Left ventricle myocardium superior (tissue), 1 donor: Measurements from ENCODE around the gene GPATCH1. TPM values are rescaled to one million over a fixed set of nuclear protein-coding genes. Genes with fewer than 3 reads are reported as not detected.
"Not testable (repeated sequence)": the region's sequence is repeated elsewhere in the genome, so short reads cannot be mapped to it uniquely, and the experiment has no call there.

Source experiments
- ATAC-seq: fragments of 200-7000 bp; cut with Tn5 transposase; one replicate; pipeline ENCODE4 v1.9.1; 2020; ENCODE audit warnings: mild to moderate bottlenecking, moderate library complexity
- DNase-seq: peaks from one replicate; pipeline ENCODE4 v3.0.0-alpha.2; 2020
- intact Hi-C: fragments of 100-400 bp; cut with micrococcal nuclease; formaldehyde crosslinking; loops from one replicate; pipeline ENCODE4 v1.11.0; 2022
- total RNA-seq: library from RNA; stranded (reverse); fragmentation: NEBNext Ultra II Directional; extraction: Animal tissue kit (Norgen Biotek cat#: 25700); gene quantifications from one replicate; pipeline ENCODE4 v1.2.1, GENCODE V29; 2021
- donor health status: DM: no; HTN: yes; CAD: no; lungs with severe emphysema.

The GPATCH1 gene
- total RNA-seq, 1 donor from 2014 or later: 5.4 TPM

DNA sequence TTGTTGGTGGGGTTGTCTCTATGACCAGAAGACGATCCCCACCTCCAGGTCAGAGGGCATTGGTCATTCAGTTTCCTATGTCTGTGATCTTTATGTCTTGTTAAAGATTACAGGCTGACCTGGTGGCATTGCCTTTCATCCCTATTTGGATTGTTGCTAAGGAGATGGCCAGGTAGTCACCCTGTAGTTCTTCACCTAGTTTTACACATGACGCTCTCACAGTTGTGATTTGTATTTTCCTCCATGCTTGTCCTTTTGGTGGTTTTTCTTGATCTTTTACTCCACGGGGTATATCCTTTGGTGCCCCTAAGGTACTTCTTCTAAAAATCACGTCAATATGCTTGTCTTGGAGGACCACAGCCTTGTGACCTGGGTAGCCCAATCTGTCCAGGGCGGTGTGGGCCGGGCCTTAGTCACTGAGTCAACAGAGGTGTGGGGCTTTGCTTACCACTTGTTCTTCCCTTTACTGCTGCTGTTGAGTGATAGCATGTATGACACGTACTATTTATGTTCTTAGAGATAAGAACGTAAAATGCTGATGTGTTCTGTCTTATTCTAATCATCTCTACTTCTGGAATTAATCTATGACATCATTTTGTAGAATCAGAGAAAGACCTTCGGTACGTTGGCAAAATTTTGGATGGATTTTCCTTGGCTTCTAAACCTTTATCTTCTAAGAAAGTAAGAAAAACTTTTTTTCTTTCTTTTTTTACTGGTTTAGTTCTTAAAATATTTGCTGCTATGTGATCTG, 20.1 kb downstream of the GPATCH1 start:
- ATAC-seq (no peak), DNase-seq (no peak)
- intact Hi-C loops: no loop called here

DNA sequence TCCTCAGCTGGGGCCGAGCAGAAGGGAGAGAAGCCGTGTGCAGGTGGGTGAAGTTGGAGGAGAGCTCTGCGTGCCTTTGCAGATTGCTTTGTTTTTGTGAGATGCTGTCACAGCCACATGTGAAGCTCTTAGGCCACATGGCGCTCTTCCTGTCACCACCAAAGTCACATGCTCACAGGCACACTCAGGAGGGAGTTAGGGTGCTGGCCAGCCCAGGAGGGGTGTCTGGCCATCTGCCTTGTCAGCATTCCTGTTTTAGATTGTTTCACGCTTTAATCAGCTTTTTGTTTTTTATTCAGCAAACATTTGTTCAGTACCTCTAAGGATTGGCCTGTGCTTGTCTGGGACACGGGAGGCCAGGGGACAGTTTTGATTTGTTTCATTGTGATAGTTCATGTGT, 21.9 kb downstream of the GPATCH1 start:
- intact Hi-C loops: no loop called here
- DNase-seq (no peak), ATAC-seq (no peak)

DNA sequence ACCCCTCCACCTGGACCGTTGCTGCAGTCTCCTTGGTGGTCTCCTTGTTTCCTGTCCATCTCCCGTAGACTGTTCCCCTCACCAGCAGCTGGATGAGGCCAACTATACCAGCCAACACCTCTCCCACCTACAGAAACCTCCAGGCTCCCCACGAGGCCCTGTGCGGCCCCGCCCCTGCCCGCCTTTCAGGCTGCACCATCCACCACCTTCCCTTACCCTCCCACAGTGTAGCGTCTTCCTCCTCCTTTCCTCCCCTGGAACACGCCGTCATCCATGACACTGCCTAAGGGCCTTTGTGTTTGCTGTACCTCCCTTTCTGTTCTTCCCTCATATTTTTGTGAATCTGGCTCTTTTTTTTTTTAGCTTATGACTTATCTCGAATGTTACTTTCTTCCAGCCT, 27.2 kb downstream of the GPATCH1 start:
- no peak for ATAC-seq
- intact Hi-C loops: no loop called here

DNA sequence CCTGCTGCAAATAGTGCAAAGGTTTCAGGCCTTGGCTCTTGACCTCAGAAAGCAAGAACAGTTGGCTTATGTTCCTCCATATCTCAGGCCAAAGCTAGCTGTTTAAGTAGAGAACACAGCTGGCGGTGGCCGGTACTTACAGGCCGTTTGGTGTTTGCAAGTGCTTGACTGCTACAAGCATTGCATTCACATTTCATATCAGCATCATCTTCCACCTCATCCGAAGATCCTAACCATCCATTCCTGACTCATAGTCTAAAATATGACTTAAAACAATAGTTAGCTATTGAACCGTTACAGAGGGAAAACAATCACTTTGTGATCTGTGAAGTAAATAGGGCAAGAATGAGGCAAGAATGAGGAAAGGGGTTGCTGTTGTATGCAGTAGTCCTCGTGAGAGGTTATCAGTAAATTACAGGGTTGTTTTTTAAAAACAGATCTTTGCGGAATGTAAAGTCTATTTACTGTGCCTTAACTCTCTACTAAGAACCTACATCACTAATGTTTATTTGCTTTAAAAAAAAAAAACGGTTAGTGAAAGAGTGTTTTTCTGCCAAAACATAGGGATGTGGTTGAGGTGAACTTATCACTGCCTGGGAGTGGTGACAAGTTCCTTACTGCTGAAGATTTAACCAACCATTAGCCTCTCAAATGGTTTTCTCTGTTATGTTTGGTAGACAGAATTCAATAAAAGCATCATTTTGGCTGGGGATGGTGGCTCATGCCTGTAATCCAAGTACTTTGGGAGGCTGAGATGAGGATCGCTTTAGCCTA, 29.3 kb downstream of the GPATCH1 start:
- no peak for ATAC-seq
- no peak for DNase-seq
- intact Hi-C loops: no loop called here

More for the DNA sequence above, 27.2 kb downstream of the GPATCH1 start:
- DNase-seq: no peak

DNA sequence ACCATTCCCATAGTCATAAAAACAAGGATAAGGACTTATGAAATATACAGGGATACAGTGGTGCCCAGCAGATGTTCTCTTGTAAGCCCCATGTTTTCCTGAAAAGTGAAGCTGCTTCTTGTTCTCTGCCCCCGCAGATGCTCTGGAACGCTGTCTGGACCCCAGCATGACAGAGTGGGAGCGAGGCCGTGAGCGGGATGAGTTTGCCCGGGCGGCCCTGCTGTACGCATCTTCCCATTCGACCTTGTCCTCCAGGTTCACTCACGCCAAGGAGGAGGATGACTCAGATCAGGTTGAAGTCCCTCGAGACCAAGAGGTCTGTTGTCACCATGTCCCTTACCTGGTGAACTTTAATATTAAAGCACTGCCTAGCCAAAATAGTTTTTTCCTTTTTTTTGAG, 30.6 kb downstream of the GPATCH1 start:
- ATAC-seq: no peak

DNA sequence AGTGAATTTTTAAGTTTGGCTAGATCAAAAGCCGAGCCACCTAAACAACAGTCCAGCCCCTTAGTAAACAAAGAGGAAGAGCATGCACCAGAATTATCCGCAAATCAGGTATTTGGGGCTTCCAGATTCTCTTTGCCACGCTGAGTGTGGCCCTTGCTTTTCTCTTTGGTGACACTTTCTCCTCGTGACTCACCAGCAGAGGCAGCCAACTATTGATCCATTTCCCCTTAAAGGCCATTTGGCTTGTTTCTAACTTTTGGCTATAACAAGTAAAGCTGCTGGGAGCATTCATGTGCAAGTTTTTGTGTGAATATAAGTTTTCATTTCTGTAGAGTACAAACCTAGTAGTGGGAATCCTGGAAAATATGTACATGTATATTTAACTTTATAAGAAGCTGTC, 33.3 kb downstream of the GPATCH1 start:
- intact Hi-C loops: no loop called here

More for the DNA sequence above, 30.6 kb downstream of the GPATCH1 start:
- no peak for DNase-seq
- intact Hi-C loops: no loop called here

DNA sequence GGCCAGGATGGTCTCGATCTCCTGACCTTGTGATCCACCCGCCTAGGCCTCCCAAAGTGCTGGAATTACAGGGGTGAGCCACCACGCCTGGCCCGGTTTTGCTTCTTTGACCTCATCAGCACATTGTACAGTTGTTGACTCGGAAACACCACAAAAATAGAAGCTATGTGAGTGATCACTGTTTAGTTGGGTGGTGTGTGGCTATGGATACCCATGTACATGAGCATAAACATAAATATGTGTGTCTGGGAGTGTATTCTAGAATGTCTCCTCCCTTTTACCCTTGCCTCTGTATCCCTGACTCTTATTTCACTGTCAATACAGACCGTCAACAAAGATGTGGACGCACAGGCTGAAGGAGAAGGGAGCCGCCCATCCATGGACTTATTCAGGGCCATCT, 36.5 kb downstream of the GPATCH1 start:
- DNase-seq (no peak), ATAC-seq (no peak)
- intact Hi-C loops: no loop called here

More for the DNA sequence above, 33.3 kb downstream of the GPATCH1 start:
- no peak for ATAC-seq
- no peak for DNase-seq

DNA sequence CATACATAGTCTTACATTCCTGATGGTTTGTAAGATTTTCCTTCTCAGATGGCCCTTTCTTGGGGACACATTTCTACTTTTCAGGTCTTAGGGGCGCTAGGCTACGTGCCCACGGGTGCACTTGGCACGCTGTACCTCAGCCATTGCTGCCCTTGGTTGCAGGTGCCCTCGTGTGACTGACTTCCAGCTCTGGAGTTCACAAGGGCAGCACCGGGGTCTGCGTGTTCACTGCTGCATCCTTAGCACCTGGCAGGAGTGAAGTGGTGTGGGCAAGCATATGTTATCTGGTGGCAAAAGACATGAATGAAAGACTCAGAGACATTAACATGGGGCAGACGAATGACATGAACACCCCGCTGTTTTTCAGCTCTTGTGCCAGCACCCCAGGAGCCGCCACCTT, 37.7 kb downstream of the GPATCH1 start:
- intact Hi-C loops: no loop called here
- ATAC-seq: no peak
- no peak for DNase-seq

DNA sequence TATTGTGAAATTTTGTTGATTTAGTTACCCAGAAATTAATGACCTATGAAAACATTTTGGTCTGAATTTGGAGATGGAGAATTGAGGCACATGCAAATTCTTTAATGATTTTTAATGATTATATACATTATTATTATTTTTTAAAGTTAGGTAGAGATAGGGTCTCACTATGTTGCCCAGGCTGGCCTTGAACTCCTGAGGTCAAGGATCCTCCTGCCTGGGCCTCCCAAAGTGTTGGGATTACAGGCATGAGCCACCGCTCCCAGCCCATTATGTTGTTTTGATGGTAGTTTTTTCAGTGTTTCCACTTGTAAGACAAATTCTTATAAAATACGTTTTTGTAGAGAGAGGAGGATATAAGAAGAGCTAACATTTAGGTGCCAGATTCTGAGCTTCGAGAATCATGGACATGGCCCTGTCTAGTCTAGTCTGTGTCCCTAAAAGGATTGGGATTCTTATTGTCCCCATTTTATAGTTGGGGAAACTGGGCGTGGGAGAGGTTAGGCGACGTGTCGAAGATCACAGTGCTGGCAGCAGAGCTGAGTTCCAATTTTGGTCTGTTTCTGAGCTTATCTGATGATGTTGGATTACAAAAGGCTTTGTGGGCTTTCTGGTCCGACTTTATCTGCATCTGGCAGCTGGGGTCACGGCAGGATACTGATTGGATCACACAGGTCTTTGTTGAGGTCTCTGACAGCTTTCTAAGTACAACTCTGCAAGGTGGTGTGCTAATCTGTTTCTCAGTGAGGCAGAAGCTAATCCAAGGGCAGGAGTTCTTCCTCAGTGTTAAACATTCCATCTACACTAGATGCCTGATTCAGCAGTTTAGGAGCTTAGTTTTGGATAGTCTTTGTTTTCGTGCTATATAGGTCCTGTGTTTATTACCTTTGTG, 43.5 kb downstream of the GPATCH1 start:
- DNase-seq (no peak), ATAC-seq (no peak)
- intact Hi-C loops: no loop called here

DNA sequence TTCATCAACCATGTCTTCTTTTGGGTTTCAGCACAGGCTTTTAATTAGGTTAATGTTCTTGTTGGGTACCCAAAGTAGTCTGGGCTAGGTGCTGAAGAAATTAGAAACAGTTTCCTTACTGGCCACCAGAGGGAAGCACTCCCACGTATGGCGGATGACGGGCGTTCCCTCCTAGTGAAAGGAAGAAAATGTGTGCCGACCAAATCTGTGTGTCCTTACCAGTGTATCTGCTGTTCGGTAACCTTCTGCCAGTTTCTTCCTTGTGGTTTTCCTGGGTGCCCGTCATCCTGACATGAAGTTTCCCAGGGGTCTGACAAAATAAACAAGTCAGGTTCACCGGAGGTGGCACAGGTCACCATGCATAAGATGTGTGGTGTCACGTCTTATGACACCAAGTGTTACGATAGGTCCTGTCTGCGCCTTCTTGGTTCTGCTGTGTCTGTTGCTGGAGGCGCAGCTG, 45.0 kb downstream of the GPATCH1 start:
- intact Hi-C loops: no loop called here
- peak; percentile 87 for ATAC-seq
- peak; percentile 38 for DNase-seq

DNA sequence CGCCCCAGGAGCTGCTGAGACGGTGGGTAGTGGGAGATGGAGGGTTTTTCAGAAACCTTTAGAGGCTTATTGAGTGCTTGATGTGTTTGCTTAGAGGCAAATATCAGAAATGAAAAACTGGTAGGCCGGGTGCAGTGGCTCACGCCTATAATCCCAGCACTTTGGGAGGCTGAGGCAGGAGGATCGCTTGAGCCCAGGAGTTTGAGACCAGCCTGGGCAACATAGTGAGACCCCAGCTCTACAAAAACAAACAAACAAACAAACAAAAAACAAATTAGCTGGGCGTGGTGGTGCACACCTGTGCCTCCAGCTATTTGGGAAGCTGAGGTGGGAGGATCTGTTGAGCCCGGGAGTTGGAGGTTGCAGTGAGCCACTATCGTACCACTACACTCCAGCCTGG, 45.7 kb downstream of the GPATCH1 start:
- ATAC-seq, intact Hi-C loops, DNase-seq: not testable (repeated sequence)

DNA sequence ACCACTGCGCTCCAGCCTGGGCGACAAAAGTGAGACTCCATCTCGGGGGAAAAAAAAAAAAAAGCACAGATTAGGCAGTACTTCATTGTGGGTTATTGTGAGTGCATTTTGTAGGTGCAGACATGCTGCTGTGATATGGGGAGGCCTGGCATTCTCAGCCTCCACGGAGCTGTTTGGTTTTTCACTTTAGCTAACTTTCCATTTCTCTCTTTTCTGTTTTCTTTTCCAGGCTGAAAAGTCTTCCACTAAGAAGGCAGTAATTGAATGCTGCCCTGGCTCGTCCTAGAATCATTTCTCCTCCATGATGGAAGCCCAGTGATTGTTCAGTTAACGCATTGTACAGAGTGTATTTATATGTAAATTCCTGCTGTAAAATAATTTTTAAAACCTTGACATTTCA, 48.9 kb downstream of the GPATCH1 start:
- no peak for ATAC-seq
- intact Hi-C loops: no loop called here

DNA sequence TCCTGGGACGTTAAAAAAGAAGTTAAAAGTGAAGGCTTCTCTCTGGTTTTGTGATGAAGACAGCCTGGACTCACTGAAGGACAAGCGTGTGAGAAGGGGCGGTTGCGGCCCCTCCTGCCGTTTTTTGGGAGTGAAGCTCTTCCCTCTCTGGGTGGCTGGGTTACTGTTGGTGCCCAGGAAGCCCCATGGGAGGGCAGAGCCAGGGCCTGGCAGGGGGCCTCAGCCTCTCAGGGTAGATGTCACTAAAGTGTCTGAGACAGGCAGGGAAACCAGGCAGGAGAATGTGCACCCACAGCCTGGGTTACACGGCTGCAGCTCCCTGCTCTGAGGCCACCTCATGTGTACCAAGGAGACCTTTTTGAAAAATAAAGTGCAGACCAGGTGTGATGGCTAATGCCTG, 49.5 kb downstream of the GPATCH1 start:
- ATAC-seq: no peak
- intact Hi-C loops: no loop called here

More for the DNA sequence above, 48.9 kb downstream of the GPATCH1 start:
- DNase-seq: no peak

DNA sequence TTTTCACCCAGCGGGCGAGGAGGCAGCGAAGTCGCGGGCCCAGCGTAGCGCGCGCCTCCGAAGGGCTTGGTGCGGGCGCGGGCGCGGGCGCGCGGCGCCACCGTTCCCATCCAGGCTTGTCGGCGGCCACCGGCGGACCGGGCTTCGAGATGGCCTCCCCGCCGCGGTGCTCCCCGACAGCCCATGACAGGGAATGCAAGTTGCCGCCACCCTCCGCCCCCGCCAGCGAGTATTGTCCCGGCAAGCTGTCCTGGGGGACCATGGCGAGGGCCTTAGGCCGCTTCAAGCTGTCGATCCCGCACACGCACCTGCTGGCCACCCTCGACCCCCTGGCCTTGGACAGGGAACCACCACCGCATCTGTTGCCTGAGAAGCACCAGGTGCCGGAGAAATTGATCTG, 51.0 kb downstream of the GPATCH1 start, which contains the start of gene WDR88:
Gene WDR88 (plus strand): TSS at position 94 of the 400 bp plus-strand sequence. CDS start 56 bp downstream, at position 150.
- no peak for DNase-seq
- intact Hi-C loops: no loop called here
- ATAC-seq: no peak

More for the DNA sequence above, 49.5 kb downstream of the GPATCH1 start:
- DNase-seq: no peak

DNA sequence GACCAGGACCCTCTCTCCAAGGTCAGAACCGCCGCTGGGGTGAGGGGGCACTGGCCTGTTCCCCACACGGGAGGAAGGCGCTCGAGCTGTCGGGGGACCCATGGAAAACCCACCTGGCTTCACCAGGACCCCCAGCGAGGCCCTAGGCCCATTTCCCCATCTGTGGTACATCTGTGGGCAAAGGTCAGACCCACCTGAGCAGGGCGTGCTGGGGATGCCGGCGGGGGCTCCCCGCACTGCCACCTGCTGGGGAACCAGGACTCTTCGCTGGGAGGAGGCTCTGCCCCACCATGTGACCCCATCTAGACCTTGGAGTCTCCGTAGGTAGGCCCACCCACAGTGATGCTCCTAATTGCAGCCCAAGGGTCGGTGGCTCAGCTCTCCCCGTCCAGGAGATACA, 51.4 kb downstream of the GPATCH1 start:
- DNase-seq: no peak
- no peak for ATAC-seq
- intact Hi-C loops: no loop called here

DNA sequence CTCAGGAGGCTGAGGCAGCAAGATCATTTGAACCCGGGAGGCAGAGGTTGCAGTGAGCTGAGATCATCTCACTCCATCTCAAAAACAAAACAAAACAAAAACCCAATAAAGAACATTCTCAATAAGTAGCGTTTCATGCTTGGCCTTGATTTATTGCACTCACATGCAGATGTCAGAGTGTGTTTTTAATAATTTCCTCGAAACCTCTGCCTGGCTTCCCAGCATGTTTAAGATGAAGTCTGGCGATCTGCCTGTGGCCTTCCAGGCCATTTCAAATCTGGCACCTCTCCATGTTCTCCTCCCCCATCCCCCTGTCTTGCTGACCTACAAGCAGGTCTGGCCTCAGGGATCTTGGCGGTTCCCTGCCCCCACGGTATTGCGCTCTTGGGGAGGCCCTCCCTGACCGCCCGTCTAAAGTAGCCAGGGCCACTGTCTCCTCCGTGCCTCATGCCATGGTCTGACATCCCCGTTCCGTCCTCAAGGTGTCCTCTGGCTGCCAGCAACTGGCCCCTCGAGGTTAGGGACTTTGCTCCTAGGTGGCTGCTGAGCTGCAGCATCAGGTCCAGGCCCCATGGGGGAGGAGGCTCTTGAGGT, 52.6 kb downstream of the GPATCH1 start:
- DNase-seq (no peak), ATAC-seq (no peak)
- intact Hi-C loops: no loop called here

DNA sequence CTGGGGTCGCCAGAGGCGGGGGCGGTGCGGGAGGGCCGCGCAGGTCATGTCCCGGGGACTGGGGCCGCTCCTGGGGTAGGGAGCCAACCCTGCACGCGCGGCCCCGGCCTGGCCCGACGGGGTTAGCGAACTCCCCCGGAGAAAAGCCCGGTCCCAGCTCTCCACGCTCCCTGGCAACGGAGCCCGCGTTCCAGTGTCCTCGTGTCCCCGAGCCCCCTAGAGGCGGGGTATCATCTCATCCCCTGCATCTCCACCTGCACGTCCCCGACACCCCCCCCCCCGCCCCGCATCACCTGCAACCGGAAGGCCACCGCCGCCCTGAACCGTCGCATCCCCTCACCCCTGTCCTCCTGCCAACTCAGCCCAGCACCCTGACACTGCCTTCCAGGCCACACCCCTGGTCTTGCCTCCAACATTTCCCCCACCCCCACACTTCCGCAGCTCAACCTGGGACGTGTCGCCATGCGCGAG, 53.6 kb downstream of the GPATCH1 start:
- ATAC-seq: no peak
- no peak for DNase-seq
- intact Hi-C loops: no loop called here

DNA sequence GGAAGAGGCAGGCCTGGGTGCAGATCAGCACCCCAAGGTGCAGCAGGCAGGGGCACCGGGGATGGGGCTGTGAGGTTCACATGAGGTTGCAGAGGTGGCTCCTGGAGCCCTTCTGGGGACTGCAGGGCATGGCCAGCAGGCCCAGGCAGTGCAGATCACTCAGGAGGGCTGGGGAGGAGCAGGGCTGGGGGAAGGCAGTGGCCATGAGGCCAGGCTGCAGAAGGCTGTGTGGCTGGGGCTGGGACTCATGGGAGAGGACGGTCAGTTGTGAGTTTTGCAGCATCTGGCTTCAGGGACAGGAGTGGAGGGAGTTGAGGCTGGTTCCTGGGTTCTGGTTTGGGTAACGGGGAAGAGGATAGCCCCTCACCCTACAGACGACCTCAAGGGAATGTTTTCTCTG, 58.2 kb downstream of the GPATCH1 start:
- intact Hi-C loops: no loop called here
- DNase-seq (no peak), ATAC-seq (no peak)

DNA sequence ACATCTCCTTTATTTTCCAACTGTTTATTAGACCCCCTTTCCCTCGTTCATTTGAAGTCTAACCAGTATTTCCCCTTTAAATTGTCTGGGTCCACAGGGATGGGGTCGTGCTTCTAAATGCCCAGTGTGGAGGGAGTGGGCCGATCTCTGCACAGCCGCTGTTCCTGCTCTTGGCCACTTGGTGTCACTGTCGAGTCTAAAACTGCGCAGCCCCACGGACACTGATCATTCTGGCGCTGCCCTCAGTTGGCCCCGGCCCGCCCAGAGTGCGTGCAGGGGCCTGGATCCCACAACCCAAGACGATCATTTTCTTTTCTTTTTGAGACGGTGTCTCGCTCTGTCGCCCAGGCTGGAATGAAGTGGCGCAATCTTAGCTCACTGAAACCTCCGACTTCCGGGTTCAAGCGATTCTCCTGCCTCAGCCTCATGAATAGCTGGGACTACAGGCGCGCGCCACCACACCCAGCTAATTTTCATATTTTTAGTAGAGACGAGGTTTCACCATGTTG, 63.0 kb downstream of the GPATCH1 start:
- intact Hi-C loops: no loop called here
- DNase-seq (peak; percentile 76), ATAC-seq (peak; percentile 98)
